SK-N-SH (cell line): ENCODE measurements around the gene CACNA2D1.
A peak's percentile ranks its signal among the peaks of the same experiment; 100 is the strongest.

ENCODE experiments used
- EP300 ChIP-seq, 2 experiments: IDR thresholded peaks; 2 replicates each; pipeline versions ENCODE4 v1.4.0 to v1.6.1; 2012; ENCODE audit warnings: borderline replicate concordance in 1 of 2, low read depth in 1 of 2, low read length in 1 of 2
- GATA2 ChIP-seq: sonication (generic); formaldehyde crosslinking; IDR thresholded peaks from 2 replicates; pipeline ENCODE4 v1.5.0; 2020; ENCODE audit warnings: mild to moderate bottlenecking, missing genetic modification reagents
- JUND ChIP-seq: IDR thresholded peaks from 2 replicates; pipeline ENCODE4 v1.4.0; 2012
- RAD21 ChIP-seq: IDR thresholded peaks from 2 replicates; pipeline ENCODE4 v1.6.1; 2012; ENCODE audit warnings: mild to moderate bottlenecking, low read length
- SMC3 ChIP-seq: IDR thresholded peaks from 2 replicates; pipeline ENCODE4 v1.6.1; 2012; ENCODE audit warnings: low read depth, low read length, improper control_type of control experiment
- TAF1 ChIP-seq: IDR thresholded peaks from 2 replicates; pipeline ENCODE4 v1.6.1; 2012; ENCODE audit warnings: low read depth, mild to moderate bottlenecking, low read length, moderate library complexity, borderline replicate concordance
- TF ChIP-seq, protein P1 (sequence below): fragments of 200-600 bp; sonication (generic); IDR thresholded peaks from 2 replicates; pipeline ENCODE4 v1.6.1; 2017; ENCODE audit warnings: antibody characterized with exemption, mild to moderate bottlenecking, moderate library complexity

DNA sequence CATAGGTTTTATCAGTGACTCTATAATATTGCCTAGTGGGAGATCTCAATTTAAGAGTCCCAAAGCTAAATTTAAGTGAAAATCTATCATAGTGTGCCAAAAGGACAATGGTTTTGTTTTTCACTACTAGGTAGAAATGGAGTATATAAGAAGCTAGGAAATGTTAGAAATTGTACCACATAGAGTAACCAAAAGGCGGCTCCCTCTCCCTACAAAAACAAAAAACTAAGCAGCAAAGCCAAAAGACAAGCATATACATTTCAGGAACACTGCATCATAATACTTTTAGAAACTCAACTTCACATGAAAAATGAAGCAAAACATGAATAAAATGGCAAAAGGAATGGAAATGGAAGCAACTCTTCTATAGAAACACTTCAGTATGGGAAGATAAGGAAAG is 271.6 kb downstream of the CACNA2D1 start:
- TF ChIP-seq RAD21 (peak; percentile 47), JUND (no peak), TAF1 (no peak), EP300 (IDR thresholded peaks at IDR 0.05; ENCODE audit: borderline replicate concordance in 1 of 2, low read depth in 1 of 2, low read length in 1 of 2) (no peak), SMC3 (no peak), GATA2 (CRISPR knock-in tag) (no peak)
- TF ChIP-seq, protein P1, sequence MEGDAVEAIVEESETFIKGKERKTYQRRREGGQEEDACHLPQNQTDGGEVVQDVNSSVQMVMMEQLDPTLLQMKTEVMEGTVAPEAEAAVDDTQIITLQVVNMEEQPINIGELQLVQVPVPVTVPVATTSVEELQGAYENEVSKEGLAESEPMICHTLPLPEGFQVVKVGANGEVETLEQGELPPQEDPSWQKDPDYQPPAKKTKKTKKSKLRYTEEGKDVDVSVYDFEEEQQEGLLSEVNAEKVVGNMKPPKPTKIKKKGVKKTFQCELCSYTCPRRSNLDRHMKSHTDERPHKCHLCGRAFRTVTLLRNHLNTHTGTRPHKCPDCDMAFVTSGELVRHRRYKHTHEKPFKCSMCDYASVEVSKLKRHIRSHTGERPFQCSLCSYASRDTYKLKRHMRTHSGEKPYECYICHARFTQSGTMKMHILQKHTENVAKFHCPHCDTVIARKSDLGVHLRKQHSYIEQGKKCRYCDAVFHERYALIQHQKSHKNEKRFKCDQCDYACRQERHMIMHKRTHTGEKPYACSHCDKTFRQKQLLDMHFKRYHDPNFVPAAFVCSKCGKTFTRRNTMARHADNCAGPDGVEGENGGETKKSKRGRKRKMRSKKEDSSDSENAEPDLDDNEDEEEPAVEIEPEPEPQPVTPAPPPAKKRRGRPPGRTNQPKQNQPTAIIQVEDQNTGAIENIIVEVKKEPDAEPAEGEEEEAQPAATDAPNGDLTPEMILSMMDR, result peak; percentile 36; the same call in 1 of the 2 replicates
